Activated CD8-positive, alpha-beta T cell treated with anti-CD3 and anti-CD28 coated beads for 36 hours (primary cell): ENCODE data around the gene ACTR8. TPM values are rescaled to one million over a fixed set of nuclear protein-coding genes. Genes with fewer than 3 reads are reported as not detected.

Source experiments
- ATAC-seq: fragments of 200-7000 bp; cut with Tn5 transposase; one replicate; pipeline ENCODE4 v1.10.0; 2021; ENCODE audit warnings: mild to moderate bottlenecking, moderate library complexity
- CTCF ChIA-PET: fragments of 350-600 bp; sonication (Branson Sonifier 250); formaldehyde crosslinking; loops from one replicate; lab custom pipeline; 2021; ENCODE audit warnings: antibody characterized with exemption; lab: Charles Lee
- POLR2A ChIA-PET: fragments of 350-600 bp; sonication (Branson Sonifier 250); formaldehyde crosslinking; loops from one replicate; lab custom pipeline; 2021; ENCODE audit warnings: antibody characterized with exemption; lab: Charles Lee
- DNase-seq: peaks from one replicate; pipeline ENCODE4 v3.0.0-alpha.2; 2020
- H3K27ac Mint-ChIP-seq: one replicate; pipeline ENCODE4 v1.8.0; 2021; ENCODE audit warnings: mild to moderate bottlenecking, mixed read lengths
- H3K27me3 Mint-ChIP-seq: one replicate; pipeline ENCODE4 v1.8.0; 2021; ENCODE audit warnings: mixed read lengths
- H3K36me3 Mint-ChIP-seq: one replicate; pipeline ENCODE4 v1.8.0; 2021; ENCODE audit warnings: low read depth, mixed read lengths
- H3K4me1 Mint-ChIP-seq: one replicate; pipeline ENCODE4 v1.8.0; 2021; ENCODE audit warnings: low read depth, mixed read lengths
- H3K4me3 Mint-ChIP-seq: one replicate; pipeline ENCODE4 v1.8.0; 2021; ENCODE audit warnings: mild to moderate bottlenecking, moderate library complexity, mixed read lengths
- H3K9me3 Mint-ChIP-seq: one replicate; pipeline ENCODE4 v1.8.0; 2021; ENCODE audit warnings: mixed read lengths
- intact Hi-C: fragments of 100-400 bp; cut with micrococcal nuclease; formaldehyde crosslinking; loops from one replicate; pipeline ENCODE4 v1.10.0; 2022
- total RNA-seq, 2 experiments: library from RNA; stranded (reverse); gene quantifications; one replicate each; pipeline ENCODE4 v1.2.3, GENCODE V29; 2021
- TF ChIP-seq, protein P1 (sequence below): fragments of 200-600 bp; IDR thresholded peaks from one replicate; pipeline ENCODE4 v1.8.0; 2022; ENCODE audit warnings: antibody characterized with exemption, mild to moderate bottlenecking

The ACTR8 gene
- total RNA-seq, 2 experiments from 2014 or later = 28.5 to 33.5 TPM

DNA sequence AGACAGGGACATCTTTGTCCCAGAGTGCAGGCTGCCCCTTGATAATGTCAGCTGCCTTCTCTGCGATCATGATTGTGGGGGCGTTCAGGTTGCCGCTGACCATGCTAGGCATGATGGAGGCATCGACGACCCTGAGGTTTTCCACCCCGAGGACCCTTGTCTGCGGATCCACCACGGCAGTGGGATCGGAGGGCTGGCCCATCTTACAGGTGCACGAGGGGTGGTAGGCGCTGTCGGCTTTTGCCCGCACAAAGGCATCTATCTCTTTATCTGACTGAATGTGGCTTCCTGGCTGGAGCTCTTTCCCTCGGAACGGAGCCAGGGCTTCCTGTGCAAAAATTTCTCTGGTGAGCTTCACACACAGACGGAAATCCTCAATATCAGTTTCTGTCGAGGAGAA is 64.1 kb downstream of the ACTR8 start:
- Mint-ChIP-seq H3K27me3 (peaks cover 3% of the 10 kb centered on the region), H3K36me3 (no peaks in the 10 kb centered on the region)
- CTCF ChIA-PET = no interaction called here

DNA sequence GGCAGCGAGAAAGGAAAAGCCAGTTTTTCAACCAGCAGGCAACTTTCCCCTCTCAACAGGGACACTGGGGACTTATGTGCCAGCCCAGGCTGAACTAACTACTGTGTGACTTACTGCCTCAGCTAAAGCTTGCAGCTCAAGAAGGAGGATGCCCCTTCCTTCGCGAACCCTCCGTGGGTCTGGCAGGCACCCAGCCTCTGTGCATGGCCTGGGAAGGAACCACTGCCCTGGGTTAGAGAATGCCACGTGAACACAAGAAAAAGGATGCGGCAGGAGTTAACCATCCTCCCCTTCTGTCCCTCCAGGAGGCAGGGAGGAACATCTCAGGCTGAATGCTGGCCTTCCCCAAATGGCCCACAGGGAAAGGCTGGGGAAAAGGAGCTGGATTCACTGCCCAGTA is 64.7 kb downstream of the ACTR8 start:
- H3K4me3 Mint-ChIP-seq = no peak overlapping the region
- DNase-seq = no peak
- ATAC-seq = no peak
- no peak overlapping the region for H3K27ac Mint-ChIP-seq
- H3K4me1 Mint-ChIP-seq = no peaks in the 10 kb centered on the region
- ChIA-PET CTCF (no interaction called here), POLR2A (no interaction called here)
- TF ChIP-seq, protein P1, sequence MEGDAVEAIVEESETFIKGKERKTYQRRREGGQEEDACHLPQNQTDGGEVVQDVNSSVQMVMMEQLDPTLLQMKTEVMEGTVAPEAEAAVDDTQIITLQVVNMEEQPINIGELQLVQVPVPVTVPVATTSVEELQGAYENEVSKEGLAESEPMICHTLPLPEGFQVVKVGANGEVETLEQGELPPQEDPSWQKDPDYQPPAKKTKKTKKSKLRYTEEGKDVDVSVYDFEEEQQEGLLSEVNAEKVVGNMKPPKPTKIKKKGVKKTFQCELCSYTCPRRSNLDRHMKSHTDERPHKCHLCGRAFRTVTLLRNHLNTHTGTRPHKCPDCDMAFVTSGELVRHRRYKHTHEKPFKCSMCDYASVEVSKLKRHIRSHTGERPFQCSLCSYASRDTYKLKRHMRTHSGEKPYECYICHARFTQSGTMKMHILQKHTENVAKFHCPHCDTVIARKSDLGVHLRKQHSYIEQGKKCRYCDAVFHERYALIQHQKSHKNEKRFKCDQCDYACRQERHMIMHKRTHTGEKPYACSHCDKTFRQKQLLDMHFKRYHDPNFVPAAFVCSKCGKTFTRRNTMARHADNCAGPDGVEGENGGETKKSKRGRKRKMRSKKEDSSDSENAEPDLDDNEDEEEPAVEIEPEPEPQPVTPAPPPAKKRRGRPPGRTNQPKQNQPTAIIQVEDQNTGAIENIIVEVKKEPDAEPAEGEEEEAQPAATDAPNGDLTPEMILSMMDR = no peak
- H3K36me3 Mint-ChIP-seq = no peaks in the 10 kb centered on the region
- intact Hi-C loops = no loop called here
- H3K9me3 Mint-ChIP-seq = no peaks in the 10 kb centered on the region
- peaks cover 3% of the 10 kb centered on the region for H3K27me3 Mint-ChIP-seq

More for the DNA sequence above, 64.1 kb downstream of the ACTR8 start:
- intact Hi-C loops = no loop called here
- no peak overlapping the region for H3K4me3 Mint-ChIP-seq
- ATAC-seq (no peak), DNase-seq (no peak)
- H3K4me1 Mint-ChIP-seq = no peaks in the 10 kb centered on the region
- no peak overlapping the region for H3K27ac Mint-ChIP-seq
- H3K9me3 Mint-ChIP-seq = no peaks in the 10 kb centered on the region
- TF ChIP-seq, protein P1 = no peak
- POLR2A ChIA-PET = no interaction called here

Other genes with a start within 250 kb of the ACTR8 start
- under 1 TPM; 0.02 to 0.22 TPM for gene CHDH, start 35.7 kb downstream of the ACTR8 start, total RNA-seq
- gene IL17RB, start 35.6 kb downstream of the ACTR8 start, total RNA-seq = not detected
- gene SELENOK, start 9.7 kb upstream of the ACTR8 start, total RNA-seq = 10 to 100 TPM; 32.1 to 35.8 TPM
- gene CACNA2D3, start 240.4 kb upstream of the ACTR8 start, total RNA-seq = not detected